ENCODE data around the gene SVIL.

- TF ChIP-seq CTCF (IDR thresholded peaks at IDR 0.05; ENCODE audit: low read depth, low read length, missing input control) = no peak
- TF ChIP-seq, protein P1, sequence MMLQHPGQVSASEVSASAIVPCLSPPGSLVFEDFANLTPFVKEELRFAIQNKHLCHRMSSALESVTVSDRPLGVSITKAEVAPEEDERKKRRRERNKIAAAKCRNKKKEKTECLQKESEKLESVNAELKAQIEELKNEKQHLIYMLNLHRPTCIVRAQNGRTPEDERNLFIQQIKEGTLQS (IDR thresholded peaks at IDR 0.05) = no peak
- no peak for TF ChIP-seq TAF1 (conservative IDR thresholded peaks at IDR 0.05)
- TF ChIP-seq, protein P2, sequence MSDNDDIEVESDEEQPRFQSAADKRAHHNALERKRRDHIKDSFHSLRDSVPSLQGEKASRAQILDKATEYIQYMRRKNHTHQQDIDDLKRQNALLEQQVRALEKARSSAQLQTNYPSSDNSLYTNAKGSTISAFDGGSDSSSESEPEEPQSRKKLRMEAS (IDR thresholded peaks at IDR 0.05) = no peak
- TF ChIP-seq RAD21 (IDR thresholded peaks at IDR 0.05) = no peak
- TF ChIP-seq REST (IDR thresholded peaks at IDR 0.05) = no peak
- TF ChIP-seq JUND (IDR thresholded peaks at IDR 0.05) = no peak
- TF ChIP-seq FOXA1 (IDR thresholded peaks at IDR 0.05) = no peak
- no peak for TF ChIP-seq NR2F2 (IDR thresholded peaks at IDR 0.05)
- no peak for TF ChIP-seq EGR1 (IDR thresholded peaks at IDR 0.05; ENCODE audit: low read depth in 2 of 2)
Observed at GRCh38 chr10:29414501-29414900, 220.3 kb downstream of the SVIL start.
